GM20000 (cell line): ENCODE data around the gene CA4.

ENCODE experiments used
- DNase-seq: peaks from one replicate; pipeline ENCODE4 v3.0.0; 2012; ENCODE audit warnings: low spot score
- TF ChIP-seq, protein P1 (sequence below): IDR thresholded peaks from 2 replicates; pipeline ENCODE4 v1.5.1; 2012; ENCODE audit warnings: mild to moderate bottlenecking, control low read depth; ENCODE audit errors: extremely low read depth, missing control alignments

CA4 gene

DNA sequence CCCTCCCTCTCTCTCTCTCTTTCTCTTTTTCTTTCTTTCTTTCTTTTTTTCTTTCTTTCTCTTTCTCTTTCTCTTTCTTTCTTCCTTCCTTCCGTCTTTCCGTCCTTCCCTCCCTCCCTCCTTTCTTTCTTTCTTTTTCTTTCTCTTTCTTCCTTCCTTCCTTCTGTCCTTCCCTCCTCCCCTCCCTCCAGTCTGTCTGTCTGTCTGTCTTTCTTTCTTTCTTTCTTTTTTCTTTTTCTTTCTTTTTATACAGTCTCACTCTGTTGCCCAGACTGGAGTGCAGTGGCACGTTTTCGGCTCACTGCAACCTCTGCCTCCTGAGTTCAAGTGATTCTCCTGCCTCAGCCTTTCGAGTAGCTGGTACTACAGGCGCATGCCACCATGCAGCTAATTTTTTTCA lies 14.4 kb downstream of the CA4 start:
- no peak for DNase-seq
- TF ChIP-seq, protein P1, sequence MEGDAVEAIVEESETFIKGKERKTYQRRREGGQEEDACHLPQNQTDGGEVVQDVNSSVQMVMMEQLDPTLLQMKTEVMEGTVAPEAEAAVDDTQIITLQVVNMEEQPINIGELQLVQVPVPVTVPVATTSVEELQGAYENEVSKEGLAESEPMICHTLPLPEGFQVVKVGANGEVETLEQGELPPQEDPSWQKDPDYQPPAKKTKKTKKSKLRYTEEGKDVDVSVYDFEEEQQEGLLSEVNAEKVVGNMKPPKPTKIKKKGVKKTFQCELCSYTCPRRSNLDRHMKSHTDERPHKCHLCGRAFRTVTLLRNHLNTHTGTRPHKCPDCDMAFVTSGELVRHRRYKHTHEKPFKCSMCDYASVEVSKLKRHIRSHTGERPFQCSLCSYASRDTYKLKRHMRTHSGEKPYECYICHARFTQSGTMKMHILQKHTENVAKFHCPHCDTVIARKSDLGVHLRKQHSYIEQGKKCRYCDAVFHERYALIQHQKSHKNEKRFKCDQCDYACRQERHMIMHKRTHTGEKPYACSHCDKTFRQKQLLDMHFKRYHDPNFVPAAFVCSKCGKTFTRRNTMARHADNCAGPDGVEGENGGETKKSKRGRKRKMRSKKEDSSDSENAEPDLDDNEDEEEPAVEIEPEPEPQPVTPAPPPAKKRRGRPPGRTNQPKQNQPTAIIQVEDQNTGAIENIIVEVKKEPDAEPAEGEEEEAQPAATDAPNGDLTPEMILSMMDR: no peak

- DNase-seq: no peak
- TF ChIP-seq, protein P1: no peak
These were observed 14.9 kb downstream of the CA4 start for GRCh38 chr17:60164697-60165096.

- no peak for DNase-seq
- TF ChIP-seq, protein P1: no peak
These were observed 15.4 kb downstream of the CA4 start for GRCh38 chr17:60165223-60165622.

- no peak for DNase-seq
- TF ChIP-seq, protein P1: no peak
These were observed 16.2 kb downstream of the CA4 start for GRCh38 chr17:60165971-60166370.

- TF ChIP-seq, protein P1: no peak
- no peak for DNase-seq
These were observed 17.4 kb downstream of the CA4 start for GRCh38 chr17:60167065-60167741.

- TF ChIP-seq, protein P1: no peak
- DNase-seq: no peak
These were observed 18.9 kb downstream of the CA4 start for GRCh38 chr17:60168654-60169053.

DNA sequence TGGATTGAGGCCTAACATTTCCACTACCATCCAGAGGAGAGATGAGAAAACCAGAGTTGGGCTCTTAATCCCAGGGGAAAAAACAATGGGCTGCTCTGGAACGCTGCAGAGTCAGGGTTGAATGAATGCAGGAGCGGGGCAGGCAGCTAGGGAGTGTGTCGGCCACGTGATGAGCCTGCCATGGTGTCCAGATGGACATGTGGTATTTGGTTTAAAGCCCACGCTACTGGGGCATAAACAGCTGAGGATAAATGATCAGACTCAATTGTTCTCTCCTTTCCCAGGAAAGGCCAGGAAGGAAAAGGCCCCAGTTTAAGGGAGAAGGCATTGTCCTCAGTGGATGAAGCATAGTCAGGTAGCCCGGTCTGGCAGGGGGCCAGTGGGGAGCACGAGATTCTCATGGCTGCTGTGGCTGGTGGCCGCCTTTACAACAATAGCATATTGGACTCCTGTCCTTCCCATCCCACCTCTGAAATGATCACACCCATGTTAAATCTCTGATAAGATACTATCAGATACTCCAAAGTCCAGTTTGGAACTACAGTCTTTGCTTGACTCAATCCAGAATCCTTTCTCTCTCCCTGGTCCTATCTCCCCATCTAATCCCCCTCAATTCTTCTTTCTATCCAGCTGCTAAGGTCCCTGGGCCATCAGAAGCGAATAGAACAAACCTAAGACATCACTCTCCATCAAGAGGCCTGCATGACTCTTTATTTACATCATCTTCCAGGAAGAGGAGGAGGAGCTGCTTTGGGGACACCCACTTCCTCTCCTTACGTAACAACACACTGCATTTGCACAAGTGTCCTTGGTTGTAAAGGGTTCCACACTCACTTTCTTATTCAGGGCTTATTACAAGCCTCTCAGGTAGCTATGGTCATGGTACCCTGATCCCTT lies 20.4 kb downstream of the CA4 start:
- no peak for DNase-seq
- TF ChIP-seq, protein P1: no peak
